WTC11 (cell line): ENCODE results near the gene HIC1. TPM values are rescaled to one million over a fixed set of nuclear protein-coding genes. Genes with fewer than 3 reads are reported as not detected.

Source experiments
- ATAC-seq: fragments of 200-7000 bp; cut with Tn5 transposase; 2 replicates; pipeline ENCODE4 v1.10.0; 2021; ENCODE audit warnings: mild to moderate bottlenecking, moderate library complexity
- CTCF ChIA-PET: fragments of 300-600 bp; sonication (Branson Sonifier 250); formaldehyde crosslinking; loops from one replicate; lab custom pipeline; 2021; ENCODE audit warnings: antibody characterized with exemption; lab: Charles Lee
- POLR2A ChIA-PET: fragments of 350-600 bp; sonication (Branson Sonifier 250); formaldehyde crosslinking; loops from one replicate; lab custom pipeline; 2021; ENCODE audit warnings: antibody characterized with exemption; lab: Charles Lee
- DNase-seq: peaks from one replicate; pipeline ENCODE4 v3.0.0; 2021; ENCODE audit warnings: low spot score
- H3K27ac Mint-ChIP-seq: 2 replicates; pipeline ENCODE4 v1.8.0; 2021; ENCODE audit warnings: mixed read lengths
- H3K27me3 Mint-ChIP-seq: 2 replicates; pipeline ENCODE4 v1.8.0; 2021; ENCODE audit warnings: low read depth, mild to moderate bottlenecking, moderate library complexity, mixed read lengths
- H3K36me3 Mint-ChIP-seq: 2 replicates; pipeline ENCODE4 v1.8.0; 2021; ENCODE audit warnings: mixed read lengths
- H3K4me1 Mint-ChIP-seq: 2 replicates; pipeline ENCODE4 v1.8.0; 2022; ENCODE audit warnings: mixed read lengths
- H3K4me3 Mint-ChIP-seq: 2 replicates; pipeline ENCODE4 v1.8.0; 2021; ENCODE audit warnings: mild to moderate bottlenecking, moderate library complexity, mixed read lengths
- H3K9me3 Mint-ChIP-seq: 2 replicates; pipeline ENCODE4 v1.8.0; 2021; ENCODE audit warnings: mixed read lengths
- ETV6 ChIP-seq: sonication (generic); formaldehyde crosslinking; IDR thresholded peaks from 2 replicates; pipeline ENCODE4 v1.8.1; 2022; ENCODE audit warnings: mild to moderate bottlenecking, missing genetic modification reagents
- FOXK1 ChIP-seq: sonication (generic); formaldehyde crosslinking; IDR thresholded peaks from 2 replicates; pipeline ENCODE4 v1.8.0; 2022; ENCODE audit warnings: mild to moderate bottlenecking, moderate library complexity, missing genetic modification reagents
- KAT7 ChIP-seq: sonication (generic); formaldehyde crosslinking; IDR thresholded peaks from 2 replicates; pipeline ENCODE4 v1.8.1; 2023; ENCODE audit warnings: missing genetic modification reagents, mild to moderate bottlenecking, borderline replicate concordance
- MYBL2 ChIP-seq: sonication (generic); formaldehyde crosslinking; IDR thresholded peaks from 2 replicates; pipeline ENCODE4 v1.8.1; 2023; ENCODE audit warnings: mild to moderate bottlenecking, moderate library complexity, missing genetic modification reagents
- NFE2L1 ChIP-seq: sonication (generic); formaldehyde crosslinking; IDR thresholded peaks from 2 replicates; pipeline ENCODE4 v1.8.1; 2023; ENCODE audit warnings: missing genetic modification reagents
- OVOL2 ChIP-seq: fragments of 250-450 bp; sonication (Bioruptor Pico); IDR thresholded peaks from 2 replicates; pipeline ENCODE4 v1.9.0; 2021; ENCODE audit warnings: mild to moderate bottlenecking, borderline replicate concordance
- PRRX2 ChIP-seq: fragments of 250-450 bp; sonication (Bioruptor Pico); IDR thresholded peaks from 2 replicates; pipeline ENCODE4 v1.8.0; 2021; ENCODE audit warnings: mild to moderate bottlenecking
- TEAD1 ChIP-seq: sonication (generic); formaldehyde crosslinking; IDR thresholded peaks from 2 replicates; pipeline ENCODE4 v1.8.0; 2022; ENCODE audit warnings: mild to moderate bottlenecking, missing genetic modification reagents
- ZNF263 ChIP-seq: sonication (generic); formaldehyde crosslinking; IDR thresholded peaks from 2 replicates; pipeline ENCODE4 v1.8.1; 2022; ENCODE audit warnings: low read depth, mild to moderate bottlenecking, moderate library complexity, missing genetic modification reagents
- total RNA-seq: library from RNA; stranded (reverse); gene quantifications from 3 replicates; pipeline ENCODE4 v1.2.3, GENCODE V29; 2021
- TF ChIP-seq, protein P1 (sequence below): sonication (generic); formaldehyde crosslinking; IDR thresholded peaks from 2 replicates; pipeline ENCODE4 v1.8.1; 2022; ENCODE audit warnings: mild to moderate bottlenecking, moderate library complexity, missing genetic modification reagents
- TF ChIP-seq, protein P2 (sequence below): sonication (generic); formaldehyde crosslinking; IDR thresholded peaks from 2 replicates; pipeline ENCODE4 v1.8.0; 2023; ENCODE audit warnings: mild to moderate bottlenecking, missing genetic modification reagents
- TF ChIP-seq, protein P3 (sequence below): sonication (generic); formaldehyde crosslinking; IDR thresholded peaks from 2 replicates; pipeline ENCODE4 v1.8.1; 2022; ENCODE audit warnings: missing genetic modification reagents, borderline replicate concordance
- TF ChIP-seq, protein P4 (sequence below): sonication (generic); formaldehyde crosslinking; IDR thresholded peaks from 2 replicates; pipeline ENCODE4 v1.8.0; 2022; ENCODE audit warnings: mild to moderate bottlenecking, missing genetic modification reagents
- TF ChIP-seq, protein P5 (sequence below): fragments of 250-450 bp; sonication (Bioruptor Pico); IDR thresholded peaks from 2 replicates; pipeline ENCODE4 v1.8.0; 2021; ENCODE audit warnings: mild to moderate bottlenecking
- TF ChIP-seq, protein P6 (sequence below): fragments of 250-450 bp; sonication (Bioruptor Pico); IDR thresholded peaks from 2 replicates; pipeline ENCODE4 v1.9.0; 2021; ENCODE audit warnings: mild to moderate bottlenecking

Gene HIC1
- total RNA-seq, 1 experiment from 2014 or later, result 0.37 TPM

DNA sequence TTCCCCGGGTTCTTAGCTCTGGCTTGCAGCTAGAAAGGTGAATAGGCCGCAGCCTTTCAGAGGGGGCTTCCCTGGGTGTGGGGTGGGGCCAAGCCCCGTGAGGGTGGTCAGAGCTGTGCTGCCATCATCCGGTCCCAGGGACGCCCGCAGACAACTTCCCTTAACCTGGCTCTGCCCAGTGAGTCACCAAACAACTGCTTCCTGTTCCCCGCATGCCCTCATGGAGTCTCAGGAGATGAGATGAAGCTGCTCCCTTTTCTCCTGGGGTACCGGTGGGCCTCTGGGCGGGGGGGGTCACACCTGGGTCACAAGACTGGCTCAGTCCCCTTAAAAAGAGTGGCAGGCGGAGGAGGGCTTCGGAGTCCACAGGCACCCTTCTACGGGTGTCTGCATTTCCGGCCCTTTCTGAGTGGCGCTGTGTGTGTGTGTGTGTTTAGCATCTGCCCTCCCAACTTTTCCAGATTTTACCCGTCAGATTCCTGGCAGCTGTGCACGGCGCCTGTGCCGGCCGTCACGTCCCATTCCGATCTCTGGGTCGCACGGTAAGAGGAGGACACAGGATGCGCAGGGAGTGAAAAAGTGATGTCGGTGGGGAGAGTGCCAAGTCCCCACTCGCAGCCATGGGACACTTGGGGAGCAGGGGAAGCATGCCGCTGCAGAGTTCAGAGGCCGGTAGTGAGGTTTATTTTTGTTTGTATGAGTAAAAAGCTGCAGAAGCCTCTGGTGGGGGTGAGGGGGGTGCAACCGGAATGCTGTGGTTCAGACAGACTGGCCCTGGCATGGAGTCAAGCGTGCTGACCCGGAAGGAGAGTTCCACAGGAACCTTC is 16.8 kb downstream of the HIC1 start:
- H3K4me3 Mint-ChIP-seq, result no peak overlapping the region
- H3K27ac Mint-ChIP-seq, result peak overlapping the region; percentile 24; the same call in 1 of the 2 replicates
- ChIA-PET POLR2A (no interaction called here), CTCF (interaction anchor here (0.5 to 11.0 kb wide), 9 partner anchors 15 to 425 kb away, joined by 3 to 96 read pairs (median 3); partner anchors contain the start of gene HIC1)
- H3K4me1 Mint-ChIP-seq, result peaks cover 20% of the 10 kb centered on the region
- H3K9me3 Mint-ChIP-seq, result no peaks in the 10 kb centered on the region
- DNase-seq (no peak), ATAC-seq (no peak)
- TF ChIP-seq FOXK1 (CRISPR knock-in tag) (no peak), PRRX2 (CRISPR knock-in tag) (no peak), KAT7 (CRISPR knock-in tag) (no peak)
- H3K36me3 Mint-ChIP-seq, result no peaks in the 10 kb centered on the region; the same call in 1 of the 2 replicates
- H3K27me3 Mint-ChIP-seq, result no peaks in the 10 kb centered on the region

DNA sequence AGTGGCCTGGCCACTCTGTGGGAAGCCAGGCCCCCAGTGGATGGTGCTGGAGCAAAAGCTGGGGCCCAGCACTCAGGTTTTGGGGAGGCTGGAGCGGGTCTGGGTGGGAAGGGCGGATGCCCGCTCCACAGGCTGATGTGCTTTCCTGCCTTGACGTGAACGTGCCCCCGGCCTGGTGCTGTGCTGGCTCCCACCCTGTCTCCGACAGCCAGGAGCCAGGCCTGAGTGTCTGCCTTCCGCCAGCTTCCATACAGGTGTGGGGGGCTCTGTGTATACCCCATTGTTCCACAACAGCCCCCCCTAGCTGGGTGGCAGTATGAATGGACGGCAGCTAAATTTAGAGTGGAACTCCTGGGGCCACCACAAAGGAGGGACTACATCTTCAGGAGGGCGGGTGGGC is 20.0 kb downstream of the HIC1 start:
- peaks cover 8% of the 10 kb centered on the region for H3K36me3 Mint-ChIP-seq
- CTCF ChIA-PET, result interaction anchor here (1.1 to 3.7 kb wide), 8 partner anchors 16 to 170 kb away, joined by 3 to 21 read pairs (median 10); partner anchors contain the start of gene HIC1
- H3K27ac Mint-ChIP-seq, result no peak overlapping the region
- no peak for ATAC-seq
- TF ChIP-seq, protein P1, sequence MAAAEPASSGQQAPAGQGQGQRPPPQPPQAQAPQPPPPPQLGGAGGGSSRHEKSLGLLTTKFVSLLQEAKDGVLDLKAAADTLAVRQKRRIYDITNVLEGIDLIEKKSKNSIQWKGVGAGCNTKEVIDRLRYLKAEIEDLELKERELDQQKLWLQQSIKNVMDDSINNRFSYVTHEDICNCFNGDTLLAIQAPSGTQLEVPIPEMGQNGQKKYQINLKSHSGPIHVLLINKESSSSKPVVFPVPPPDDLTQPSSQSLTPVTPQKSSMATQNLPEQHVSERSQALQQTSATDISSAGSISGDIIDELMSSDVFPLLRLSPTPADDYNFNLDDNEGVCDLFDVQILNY (CRISPR knock-in tag), result no peak
- TF ChIP-seq KAT7 (CRISPR knock-in tag) (no peak), ETV6 (CRISPR knock-in tag) (no peak), ZNF263 (CRISPR knock-in tag) (no peak), MYBL2 (CRISPR knock-in tag) (no peak)
- TF ChIP-seq, protein P2, sequence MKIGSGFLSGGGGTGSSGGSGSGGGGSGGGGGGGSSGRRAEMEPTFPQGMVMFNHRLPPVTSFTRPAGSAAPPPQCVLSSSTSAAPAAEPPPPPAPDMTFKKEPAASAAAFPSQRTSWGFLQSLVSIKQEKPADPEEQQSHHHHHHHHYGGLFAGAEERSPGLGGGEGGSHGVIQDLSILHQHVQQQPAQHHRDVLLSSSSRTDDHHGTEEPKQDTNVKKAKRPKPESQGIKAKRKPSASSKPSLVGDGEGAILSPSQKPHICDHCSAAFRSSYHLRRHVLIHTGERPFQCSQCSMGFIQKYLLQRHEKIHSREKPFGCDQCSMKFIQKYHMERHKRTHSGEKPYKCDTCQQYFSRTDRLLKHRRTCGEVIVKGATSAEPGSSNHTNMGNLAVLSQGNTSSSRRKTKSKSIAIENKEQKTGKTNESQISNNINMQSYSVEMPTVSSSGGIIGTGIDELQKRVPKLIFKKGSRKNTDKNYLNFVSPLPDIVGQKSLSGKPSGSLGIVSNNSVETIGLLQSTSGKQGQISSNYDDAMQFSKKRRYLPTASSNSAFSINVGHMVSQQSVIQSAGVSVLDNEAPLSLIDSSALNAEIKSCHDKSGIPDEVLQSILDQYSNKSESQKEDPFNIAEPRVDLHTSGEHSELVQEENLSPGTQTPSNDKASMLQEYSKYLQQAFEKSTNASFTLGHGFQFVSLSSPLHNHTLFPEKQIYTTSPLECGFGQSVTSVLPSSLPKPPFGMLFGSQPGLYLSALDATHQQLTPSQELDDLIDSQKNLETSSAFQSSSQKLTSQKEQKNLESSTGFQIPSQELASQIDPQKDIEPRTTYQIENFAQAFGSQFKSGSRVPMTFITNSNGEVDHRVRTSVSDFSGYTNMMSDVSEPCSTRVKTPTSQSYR (CRISPR knock-in tag), result no peak
- TF ChIP-seq, protein P3, sequence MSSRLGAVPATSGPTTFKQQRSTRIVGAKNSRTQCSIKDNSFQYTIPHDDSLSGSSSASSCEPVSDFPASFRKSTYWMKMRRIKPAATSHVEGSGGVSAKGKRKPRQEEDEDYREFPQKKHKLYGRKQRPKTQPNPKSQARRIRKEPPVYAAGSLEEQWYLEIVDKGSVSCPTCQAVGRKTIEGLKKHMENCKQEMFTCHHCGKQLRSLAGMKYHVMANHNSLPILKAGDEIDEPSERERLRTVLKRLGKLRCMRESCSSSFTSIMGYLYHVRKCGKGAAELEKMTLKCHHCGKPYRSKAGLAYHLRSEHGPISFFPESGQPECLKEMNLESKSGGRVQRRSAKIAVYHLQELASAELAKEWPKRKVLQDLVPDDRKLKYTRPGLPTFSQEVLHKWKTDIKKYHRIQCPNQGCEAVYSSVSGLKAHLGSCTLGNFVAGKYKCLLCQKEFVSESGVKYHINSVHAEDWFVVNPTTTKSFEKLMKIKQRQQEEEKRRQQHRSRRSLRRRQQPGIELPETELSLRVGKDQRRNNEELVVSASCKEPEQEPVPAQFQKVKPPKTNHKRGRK, result no peak
- no peaks in the 10 kb centered on the region for H3K27me3 Mint-ChIP-seq
- H3K4me3 Mint-ChIP-seq, result no peak overlapping the region
- H3K9me3 Mint-ChIP-seq, result no peaks in the 10 kb centered on the region
- no peak for DNase-seq
- peaks cover 20% of the 10 kb centered on the region for H3K4me1 Mint-ChIP-seq
- POLR2A ChIA-PET, result no interaction called here

DNA sequence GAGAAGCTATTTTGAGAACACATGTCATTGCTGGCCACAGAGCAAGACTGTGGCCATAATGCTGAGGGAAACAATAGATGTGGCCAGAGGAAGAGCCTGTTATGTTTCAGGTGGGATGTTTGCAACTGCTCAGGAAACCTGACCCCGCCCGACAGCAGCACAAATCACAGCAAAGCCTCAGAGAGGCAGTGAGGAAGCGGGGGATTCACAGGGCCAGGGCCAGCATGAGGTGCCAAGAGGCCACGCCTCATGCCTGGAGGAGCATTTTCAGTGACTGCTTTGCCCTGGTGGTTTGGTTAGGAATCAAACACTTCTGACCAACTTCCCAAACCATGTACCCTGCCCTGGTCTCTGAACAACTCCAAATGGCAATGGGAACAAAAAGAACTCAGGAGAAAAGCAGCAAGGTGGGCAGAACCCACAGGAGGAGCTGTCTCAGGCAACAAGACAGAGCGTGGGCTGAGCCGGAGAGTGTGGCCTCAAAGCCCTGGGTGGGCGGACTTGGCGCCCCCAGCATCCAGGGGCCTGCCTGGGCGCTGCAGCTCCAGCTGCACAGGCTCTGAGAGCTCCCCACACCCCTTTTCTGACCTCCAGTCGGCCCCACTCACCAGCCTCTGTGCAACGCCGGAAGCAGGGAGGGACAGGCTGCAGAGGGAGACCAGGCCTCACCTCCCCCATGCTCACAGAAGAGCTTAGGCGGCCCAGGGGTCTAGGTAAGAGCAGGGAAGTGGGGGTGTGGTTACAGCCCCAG is 20.6 kb downstream of the HIC1 start:
- POLR2A ChIA-PET, result no interaction called here
- TF ChIP-seq PRRX2 (CRISPR knock-in tag) (no peak), TEAD1 (CRISPR knock-in tag) (no peak), OVOL2 (CRISPR knock-in tag) (no peak), NFE2L1 (CRISPR knock-in tag) (no peak)
- TF ChIP-seq, protein P4, sequence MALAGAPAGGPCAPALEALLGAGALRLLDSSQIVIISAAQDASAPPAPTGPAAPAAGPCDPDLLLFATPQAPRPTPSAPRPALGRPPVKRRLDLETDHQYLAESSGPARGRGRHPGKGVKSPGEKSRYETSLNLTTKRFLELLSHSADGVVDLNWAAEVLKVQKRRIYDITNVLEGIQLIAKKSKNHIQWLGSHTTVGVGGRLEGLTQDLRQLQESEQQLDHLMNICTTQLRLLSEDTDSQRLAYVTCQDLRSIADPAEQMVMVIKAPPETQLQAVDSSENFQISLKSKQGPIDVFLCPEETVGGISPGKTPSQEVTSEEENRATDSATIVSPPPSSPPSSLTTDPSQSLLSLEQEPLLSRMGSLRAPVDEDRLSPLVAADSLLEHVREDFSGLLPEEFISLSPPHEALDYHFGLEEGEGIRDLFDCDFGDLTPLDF (CRISPR knock-in tag), result no peak
- TF ChIP-seq, protein P5, sequence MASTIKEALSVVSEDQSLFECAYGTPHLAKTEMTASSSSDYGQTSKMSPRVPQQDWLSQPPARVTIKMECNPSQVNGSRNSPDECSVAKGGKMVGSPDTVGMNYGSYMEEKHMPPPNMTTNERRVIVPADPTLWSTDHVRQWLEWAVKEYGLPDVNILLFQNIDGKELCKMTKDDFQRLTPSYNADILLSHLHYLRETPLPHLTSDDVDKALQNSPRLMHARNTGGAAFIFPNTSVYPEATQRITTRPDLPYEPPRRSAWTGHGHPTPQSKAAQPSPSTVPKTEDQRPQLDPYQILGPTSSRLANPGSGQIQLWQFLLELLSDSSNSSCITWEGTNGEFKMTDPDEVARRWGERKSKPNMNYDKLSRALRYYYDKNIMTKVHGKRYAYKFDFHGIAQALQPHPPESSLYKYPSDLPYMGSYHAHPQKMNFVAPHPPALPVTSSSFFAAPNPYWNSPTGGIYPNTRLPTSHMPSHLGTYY, result no peak
- TF ChIP-seq, protein P6, sequence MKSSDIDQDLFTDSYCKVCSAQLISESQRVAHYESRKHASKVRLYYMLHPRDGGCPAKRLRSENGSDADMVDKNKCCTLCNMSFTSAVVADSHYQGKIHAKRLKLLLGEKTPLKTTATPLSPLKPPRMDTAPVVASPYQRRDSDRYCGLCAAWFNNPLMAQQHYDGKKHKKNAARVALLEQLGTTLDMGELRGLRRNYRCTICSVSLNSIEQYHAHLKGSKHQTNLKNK (CRISPR knock-in tag), result no peak
- H3K4me1 Mint-ChIP-seq, result peaks cover 19% of the 10 kb centered on the region
- H3K9me3 Mint-ChIP-seq, result no peaks in the 10 kb centered on the region
- DNase-seq (peak; percentile 28), ATAC-seq (peak; percentile 59)
- H3K36me3 Mint-ChIP-seq, result peaks cover 8% of the 10 kb centered on the region
- peak overlapping the region; percentile 90 for H3K27ac Mint-ChIP-seq
- no peaks in the 10 kb centered on the region for H3K27me3 Mint-ChIP-seq
- no peak overlapping the region for H3K4me3 Mint-ChIP-seq
- CTCF ChIA-PET, result interaction anchor here (1.1 to 3.7 kb wide), 9 partner anchors 15 to 169 kb away, joined by 3 to 21 read pairs (median 7); partner anchors contain the start of gene HIC1
